Keratinocyte (primary cell): ENCODE measurements around the gene STEAP1B. TPM values are rescaled to one million over a fixed set of nuclear protein-coding genes. Genes with fewer than 3 reads are reported as not detected.

Experiments
- DNase-seq: peaks from one replicate; pipeline ENCODE4 v3.0.0-alpha.2; 2011; ENCODE audit warnings: low read depth, missing footprints, low spot score
- FAIRE-seq: peaks from 2 replicates; lab custom pipeline; 2011; peaks lifted over from hg19 to GRCh38; lab: Jason Lieb, UNC
- H2AFZ ChIP-seq: 2 replicates; pipeline ENCODE4 v1.6.0; 2012; ENCODE audit warnings: low read length, control low read depth, inconsistent platforms; ENCODE audit not compliant: control insufficient read depth
- H3K27ac ChIP-seq: 2 replicates; pipeline ENCODE4 v1.5.1; 2011; ENCODE audit warnings: low read length; ENCODE audit not compliant: control insufficient read depth, insufficient read depth
- H3K27me3 ChIP-seq: 3 replicates; pipeline ENCODE4 v1.6.0; 2011; ENCODE audit warnings: low read length; ENCODE audit not compliant: control insufficient read depth, insufficient read depth; ENCODE audit errors: extremely low read depth
- H3K36me3 ChIP-seq, 2 experiments: 2 replicates in 1 of 2; 3 replicates in 1 of 2; pipeline ENCODE4 v1.5.1; 2011; ENCODE audit warnings: low read length in 2 of 2, mild to moderate bottlenecking in 1 of 2; ENCODE audit not compliant: control insufficient read depth in 2 of 2, insufficient read depth in 2 of 2; ENCODE audit errors: extremely low read depth in 1 of 2
- H3K4me1 ChIP-seq: 3 replicates; pipeline ENCODE4 v1.5.1; 2011; ENCODE audit warnings: low read length; ENCODE audit not compliant: control insufficient read depth, insufficient read depth; ENCODE audit errors: extremely low read depth
- H3K4me2 ChIP-seq: 3 replicates; pipeline ENCODE4 v1.6.0; 2011; ENCODE audit warnings: low read depth, low read length; ENCODE audit not compliant: control insufficient read depth, insufficient read depth; ENCODE audit errors: extremely low read depth
- H3K4me3 ChIP-seq, 3 experiments: fragments of 200-600 bp in 1 of 3; sonication (generic) in 1 of 3; 2 replicates in 2 of 3; 3 replicates in 1 of 3; pipeline ENCODE4 v1.5.1; 2011 to 2016; ENCODE audit warnings: low read length in 3 of 3, mild to moderate bottlenecking in 3 of 3, control low read depth in 2 of 3, inconsistent platforms in 1 of 3, low read depth in 1 of 3, mixed read lengths in 1 of 3, mixed run types in 1 of 3, moderate library complexity in 1 of 3; ENCODE audit not compliant: control insufficient read depth in 2 of 3, insufficient read depth in 2 of 3; ENCODE audit errors: extremely low read depth in 1 of 3
- H3K79me2 ChIP-seq: 2 replicates; pipeline ENCODE4 v1.6.0; 2012; ENCODE audit warnings: low read length; ENCODE audit not compliant: control insufficient read depth, insufficient read depth
- H3K9ac ChIP-seq: 3 replicates; pipeline ENCODE4 v1.6.0; 2011; ENCODE audit warnings: low read length; ENCODE audit not compliant: control insufficient read depth, insufficient read depth; ENCODE audit errors: extremely low read depth
- H3K9me1 ChIP-seq: 3 replicates; pipeline ENCODE4 v1.6.0; 2011; ENCODE audit warnings: low read length; ENCODE audit not compliant: control insufficient read depth, insufficient read depth; ENCODE audit errors: extremely low read depth
- H3K9me3 ChIP-seq: 2 replicates; pipeline ENCODE4 v1.5.1; 2012; ENCODE audit warnings: low read depth, low read length; ENCODE audit not compliant: control insufficient read depth
- H4K20me1 ChIP-seq: 3 replicates; pipeline ENCODE4 v1.6.0; 2011; ENCODE audit warnings: low read length; ENCODE audit not compliant: control insufficient read depth, insufficient read depth; ENCODE audit errors: extremely low read depth
- EZH2 ChIP-seq: IDR thresholded peaks from one replicate; pipeline ENCODE4 v1.6.1; 2012; ENCODE audit warnings: inconsistent platforms, mild to moderate bottlenecking, low read length, moderate library complexity
- dilution Hi-C: fragments of 300-500 bp; cut with MboI; formaldehyde crosslinking; loops from one replicate; pipeline ENCODE4 v1.7.0; 2020; ENCODE audit warnings: low sequenced_read_pairs; ENCODE audit not compliant: extremely low pct_ligation_motif_present
- polyA plus RNA-seq, 5 experiments: library from polyadenylated mRNA; depleted of rRNA in 3 of 5; stranded (reverse) in 3 of 5; stranded (forward) in 1 of 5; unstranded in 1 of 5; fragments of >200 nt; gene quantifications; 1 replicate in 1 of 5; 2 replicates in 3 of 5; 3 replicates in 1 of 5; pipeline versions ENCODE4 v1.2.1 to v1.2.3, GENCODE V29; 2011 to 2012; ENCODE audit warnings: missing spikeins in 2 of 5, low read depth in 1 of 5, low replicate concordance in 1 of 5
- TF ChIP-seq, protein P1 (sequence below), 3 experiments: IDR thresholded peaks in 1 of 3; conservative IDR thresholded peaks in 1 of 3; optimal IDR thresholded peaks in 1 of 3; 2 replicates in 2 of 3; 3 replicates in 1 of 3; pipeline versions ENCODE3 to v1.5.1; 2011; ENCODE audit warnings: low read length in 3 of 3, mild to moderate bottlenecking in 3 of 3, moderate library complexity in 2 of 3, control low read depth in 1 of 3, inconsistent platforms in 1 of 3; ENCODE audit not compliant: insufficient read depth in 2 of 3; ENCODE audit errors: extremely low read depth in 1 of 3

STEAP1B gene
- polyA plus RNA-seq, 1 donor (not counting 4 experiments of a cell fraction or from before 2014, with no cell fraction given), result 18.9 TPM

DNA sequence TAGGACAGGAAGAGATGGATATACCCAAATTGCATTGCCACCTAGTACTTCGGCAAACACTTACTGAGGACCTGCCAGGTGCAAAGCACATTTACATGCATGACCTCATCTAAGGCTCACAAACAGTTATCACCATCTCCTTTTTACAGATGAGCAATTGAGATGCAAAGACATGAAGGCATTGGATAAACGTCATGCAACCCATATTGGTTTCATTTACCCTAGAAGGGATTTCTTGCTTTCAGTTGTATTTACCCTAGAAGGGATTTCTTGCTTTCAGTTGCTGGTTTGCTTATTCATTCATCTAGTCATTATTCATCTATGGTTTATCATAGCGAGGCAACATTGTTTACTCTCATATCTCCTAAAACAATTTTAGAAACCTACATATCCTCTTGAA is 52.2 kb downstream of the STEAP1B start:
- no peak overlapping the region for H3K4me2 ChIP-seq
- no peak for FAIRE-seq
- dilution Hi-C loops, result no loop called here

DNA sequence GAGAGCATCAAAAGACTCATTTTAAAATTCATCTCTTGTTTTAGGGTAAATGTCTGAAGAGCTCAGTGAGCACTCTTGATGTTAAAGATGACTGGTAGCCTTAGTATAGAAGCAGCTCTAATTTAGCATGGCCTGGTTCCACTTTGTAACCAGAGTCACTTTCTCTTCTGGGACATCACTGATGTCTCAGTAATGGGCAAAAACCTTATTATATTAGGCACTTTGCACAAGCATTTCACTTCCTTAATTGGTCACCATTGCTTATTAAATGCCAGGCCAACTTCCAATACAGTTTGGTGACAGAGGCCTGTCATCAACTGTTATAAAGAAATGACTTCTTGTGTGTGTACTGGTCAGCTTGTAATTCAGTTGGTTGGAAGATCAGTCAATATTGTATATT is 53.0 kb downstream of the STEAP1B start:
- H2AFZ ChIP-seq, result no peak overlapping the region
- no peak for DNase-seq
- no peak overlapping the region for H3K9ac ChIP-seq
- no peaks in the 10 kb centered on the region for H3K79me2 ChIP-seq
- no peak overlapping the region for H3K4me2 ChIP-seq
- H3K27me3 ChIP-seq, result no peaks in the 10 kb centered on the region
- TF ChIP-seq EZH2, result no peak
- TF ChIP-seq, protein P1, sequence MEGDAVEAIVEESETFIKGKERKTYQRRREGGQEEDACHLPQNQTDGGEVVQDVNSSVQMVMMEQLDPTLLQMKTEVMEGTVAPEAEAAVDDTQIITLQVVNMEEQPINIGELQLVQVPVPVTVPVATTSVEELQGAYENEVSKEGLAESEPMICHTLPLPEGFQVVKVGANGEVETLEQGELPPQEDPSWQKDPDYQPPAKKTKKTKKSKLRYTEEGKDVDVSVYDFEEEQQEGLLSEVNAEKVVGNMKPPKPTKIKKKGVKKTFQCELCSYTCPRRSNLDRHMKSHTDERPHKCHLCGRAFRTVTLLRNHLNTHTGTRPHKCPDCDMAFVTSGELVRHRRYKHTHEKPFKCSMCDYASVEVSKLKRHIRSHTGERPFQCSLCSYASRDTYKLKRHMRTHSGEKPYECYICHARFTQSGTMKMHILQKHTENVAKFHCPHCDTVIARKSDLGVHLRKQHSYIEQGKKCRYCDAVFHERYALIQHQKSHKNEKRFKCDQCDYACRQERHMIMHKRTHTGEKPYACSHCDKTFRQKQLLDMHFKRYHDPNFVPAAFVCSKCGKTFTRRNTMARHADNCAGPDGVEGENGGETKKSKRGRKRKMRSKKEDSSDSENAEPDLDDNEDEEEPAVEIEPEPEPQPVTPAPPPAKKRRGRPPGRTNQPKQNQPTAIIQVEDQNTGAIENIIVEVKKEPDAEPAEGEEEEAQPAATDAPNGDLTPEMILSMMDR (optimal IDR thresholded peaks at IDR 0.05 in 1 of 3, IDR thresholded peaks at IDR 0.05 in 1 of 3, conservative IDR thresholded peaks at IDR 0.05 in 1 of 3; ENCODE audit: extremely low read depth in 1 of 3, insufficient read depth in 2 of 3, low read length in 3 of 3), result no peak
- dilution Hi-C loops, result no loop called here
- H3K27ac ChIP-seq, result no peak overlapping the region
- H3K9me3 ChIP-seq, result no peaks in the 10 kb centered on the region
- H3K4me1 ChIP-seq, result peaks cover 6% of the 10 kb centered on the region
- no peak overlapping the region for H3K4me3 ChIP-seq
- FAIRE-seq, result no peak
- no peaks in the 10 kb centered on the region for H3K36me3 ChIP-seq
- H4K20me1 ChIP-seq, result no peaks in the 10 kb centered on the region
- no peaks in the 10 kb centered on the region for H3K9me1 ChIP-seq

More for the DNA sequence above, 52.2 kb downstream of the STEAP1B start:
- TF ChIP-seq, protein P1 (optimal IDR thresholded peaks at IDR 0.05 in 1 of 3, IDR thresholded peaks at IDR 0.05 in 1 of 3, conservative IDR thresholded peaks at IDR 0.05 in 1 of 3; ENCODE audit: extremely low read depth in 1 of 3, insufficient read depth in 2 of 3, low read length in 3 of 3), result no peak
- no peak for TF ChIP-seq EZH2
- H3K27me3 ChIP-seq, result no peaks in the 10 kb centered on the region
- H3K4me1 ChIP-seq, result peaks cover 12% of the 10 kb centered on the region
- H3K9ac ChIP-seq, result no peak overlapping the region
- no peaks in the 10 kb centered on the region for H4K20me1 ChIP-seq
- H2AFZ ChIP-seq, result no peak overlapping the region
- DNase-seq, result no peak
- no peaks in the 10 kb centered on the region for H3K9me1 ChIP-seq
- H3K9me3 ChIP-seq, result no peaks in the 10 kb centered on the region
- H3K36me3 ChIP-seq, result no peaks in the 10 kb centered on the region
- no peak overlapping the region for H3K27ac ChIP-seq
- no peak overlapping the region for H3K4me3 ChIP-seq
- H3K79me2 ChIP-seq, result no peaks in the 10 kb centered on the region
